HL-60/S4 (cell line): ENCODE results near the gene TMEM134.

Experiments used
- in situ Hi-C: fragments of 300-500 bp; cut with MboI; formaldehyde crosslinking; loops from 2 replicates; pipeline ENCODE4 v1.14.3; 2022; ENCODE audit warnings: low sequenced_read_pairs

TMEM134 gene

DNA sequence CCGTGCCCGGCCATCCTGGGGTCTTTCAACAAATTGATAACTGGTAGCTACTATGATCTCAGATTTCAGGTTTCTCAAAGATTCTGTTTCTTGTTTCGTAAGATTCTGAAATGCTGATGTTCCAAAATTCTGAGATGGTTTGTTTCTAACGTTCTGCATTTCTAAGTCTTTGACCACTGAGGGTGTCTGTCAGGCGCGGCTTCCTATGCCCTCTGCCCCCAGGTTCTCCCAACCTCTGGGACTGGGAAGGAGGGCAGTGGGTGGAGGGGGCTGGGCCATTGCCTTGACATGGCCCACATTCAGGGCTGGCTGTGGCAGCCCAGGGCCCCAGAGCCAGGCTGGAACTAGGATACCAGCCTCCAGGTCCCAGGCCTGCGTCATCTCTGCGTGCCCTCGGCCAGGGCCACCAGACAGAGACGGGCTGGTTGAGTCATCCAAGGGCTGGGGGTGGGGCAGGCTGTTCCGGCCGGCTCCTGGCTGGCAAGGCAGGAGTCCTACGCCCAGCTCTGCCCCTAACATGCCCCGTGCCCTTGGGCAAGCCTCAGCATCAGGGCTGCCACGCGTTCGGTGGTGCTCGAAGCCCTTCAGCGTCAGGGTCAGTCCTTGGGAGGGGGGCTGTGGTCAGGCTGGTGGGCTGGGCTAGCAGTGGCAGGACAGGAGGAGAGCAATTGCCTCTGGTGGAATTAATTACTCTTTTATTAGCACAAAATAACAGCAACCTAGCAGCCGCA lies 5.2 kb downstream of the TMEM134 start:
- in situ Hi-C loops, result no loop called here

DNA sequence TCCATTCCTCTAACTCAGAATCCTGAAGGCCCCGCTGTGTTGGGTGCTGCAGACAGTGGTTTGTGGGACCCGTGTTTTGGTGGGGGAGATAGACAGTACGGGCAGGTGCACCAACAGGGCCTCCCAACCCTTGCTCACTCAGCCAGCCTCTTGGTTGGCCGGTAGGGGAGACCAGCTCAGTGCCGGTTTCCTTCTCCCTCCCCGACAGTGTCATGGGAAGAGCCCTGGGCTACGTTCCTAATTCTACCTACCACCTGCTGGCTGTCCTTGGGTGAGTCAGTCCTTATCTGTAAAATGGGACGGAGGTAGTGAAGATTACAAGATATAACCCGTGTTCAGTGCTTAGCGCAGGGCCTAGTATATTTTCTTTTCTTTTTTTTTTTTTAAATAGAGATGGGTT lies 5.9 kb downstream of the TMEM134 start:
- in situ Hi-C loops, result no loop called here

DNA sequence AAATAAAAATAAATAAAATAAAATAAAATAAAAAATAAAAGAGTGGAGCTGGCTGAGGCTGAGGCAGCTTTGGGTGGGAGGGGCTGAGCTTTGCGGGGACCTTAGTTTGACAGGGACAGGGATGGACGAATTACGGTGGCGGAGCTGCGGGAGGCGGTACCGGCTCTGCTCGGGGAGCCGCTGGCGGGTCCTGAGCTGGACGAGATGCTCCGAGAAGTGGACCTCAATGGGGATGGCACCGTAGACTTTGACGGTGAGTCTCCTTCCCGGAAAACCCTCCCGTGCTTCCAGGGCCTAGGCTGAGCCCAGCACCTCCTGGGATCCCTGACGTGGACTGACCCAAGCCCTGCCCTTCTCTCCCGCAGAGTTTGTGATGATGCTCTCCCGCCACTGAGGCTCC lies 10.8 kb downstream of the TMEM134 start:
- in situ Hi-C loops, result no loop called here

DNA sequence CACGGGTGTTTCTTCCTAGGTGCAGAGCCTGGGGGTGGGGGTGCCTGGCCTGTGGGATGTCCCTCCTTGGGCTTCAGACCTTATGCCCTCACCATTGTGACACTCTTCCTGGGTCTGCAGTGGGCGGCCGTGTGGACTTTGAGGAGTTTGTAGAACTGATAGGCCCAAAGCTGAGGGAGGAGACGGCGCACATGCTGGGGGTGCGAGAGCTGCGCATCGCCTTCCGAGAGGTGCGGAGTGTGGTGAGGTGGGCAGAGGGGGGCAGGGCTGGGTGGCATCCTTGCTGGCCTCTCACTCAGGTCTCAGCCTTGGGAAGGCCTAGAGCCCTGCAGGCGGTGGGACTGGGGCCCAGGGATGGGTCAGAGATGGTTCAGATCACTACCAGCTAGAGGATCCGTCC lies 11.6 kb downstream of the TMEM134 start:
- in situ Hi-C loops, result no loop called here

DNA sequence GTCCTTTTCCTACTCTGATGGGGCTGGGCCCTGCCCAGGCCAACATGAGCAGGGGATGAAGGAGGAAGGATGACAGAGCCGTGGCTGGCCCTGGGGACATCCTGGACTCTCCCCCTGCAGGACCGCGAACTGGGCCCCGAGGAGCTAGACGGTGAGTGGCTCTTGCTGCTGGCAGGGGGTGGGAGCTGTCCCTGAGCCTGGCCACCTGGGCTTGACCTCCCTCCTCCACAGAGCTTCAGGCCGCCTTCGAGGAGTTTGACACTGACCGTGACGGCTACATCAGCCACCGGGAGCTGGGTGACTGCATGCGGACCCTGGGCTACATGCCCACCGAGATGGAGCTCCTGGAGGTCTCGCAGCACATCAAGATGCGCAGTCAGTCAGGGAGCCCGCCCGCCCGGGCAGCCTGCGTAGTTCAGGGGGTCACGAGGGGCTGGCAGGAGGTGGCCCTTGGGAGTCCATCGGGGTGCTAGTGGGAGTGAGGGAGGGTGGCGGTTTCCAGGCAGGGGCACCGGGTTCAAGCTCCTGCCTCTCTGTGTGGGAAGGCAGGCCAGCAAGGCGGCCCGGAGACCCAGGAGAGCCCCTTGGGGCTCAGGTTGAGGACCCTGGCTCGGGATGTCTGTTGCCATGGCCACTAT lies 12.9 kb downstream of the TMEM134 start:
- in situ Hi-C loops, result no loop called here

DNA sequence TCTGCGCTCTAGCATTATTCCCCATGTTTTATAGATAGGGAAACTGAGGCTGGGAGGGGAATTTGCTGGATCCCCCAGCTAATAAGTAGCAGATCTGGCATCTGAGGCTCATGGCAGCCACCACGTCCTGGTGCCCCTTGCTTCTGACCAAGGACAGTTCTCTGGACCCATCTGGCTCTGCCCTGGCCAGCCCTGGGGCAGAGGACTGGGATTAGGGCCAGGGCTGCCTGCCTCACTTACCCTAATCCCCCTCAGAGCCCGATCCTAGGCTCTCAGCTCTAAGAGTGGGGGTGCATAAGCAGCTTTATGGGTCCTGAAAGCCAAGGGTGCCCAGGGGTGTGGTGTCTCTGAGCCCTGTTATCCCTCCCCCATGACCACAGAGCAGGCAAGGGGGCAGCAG lies 14.0 kb downstream of the TMEM134 start, which contains the start of gene CABP4:
TSS of gene CABP4 (plus strand) at position 301 of the 400 bp plus-strand sequence. CDS start at position 371, 70 bp downstream.
- in situ Hi-C loops, result no loop called here

GRCh38 chr11:67453816-67454732 lies 15.0 kb downstream of the TMEM134 start:
- in situ Hi-C loops, result no loop called here

GRCh38 chr11:67452141-67452952 lies 16.7 kb downstream of the TMEM134 start, which contains the start of gene GPR152:
GPR152 (minus strand) TSS chr11:67452729; CDS start chr11:67452724, 5 bp downstream.
- in situ Hi-C loops, result no loop called here

DNA sequence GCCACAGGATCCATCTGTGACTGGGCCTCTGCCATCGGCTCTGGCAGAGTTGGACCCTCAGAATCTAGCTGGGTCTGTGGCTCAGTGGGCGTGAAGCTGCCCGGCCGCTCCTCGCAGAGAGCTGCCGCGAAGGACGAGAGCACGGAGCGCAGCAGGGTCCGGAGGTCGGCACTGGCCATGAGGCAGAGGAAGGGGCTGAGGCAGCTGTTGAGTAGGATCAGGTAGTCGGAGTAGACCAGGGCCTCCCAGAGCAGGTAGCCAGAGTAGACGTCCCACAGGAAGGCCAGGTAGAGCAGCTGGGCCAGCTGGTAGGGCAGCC lies 17.4 kb downstream of the TMEM134 start:
- in situ Hi-C loops, result no loop called here

DNA sequence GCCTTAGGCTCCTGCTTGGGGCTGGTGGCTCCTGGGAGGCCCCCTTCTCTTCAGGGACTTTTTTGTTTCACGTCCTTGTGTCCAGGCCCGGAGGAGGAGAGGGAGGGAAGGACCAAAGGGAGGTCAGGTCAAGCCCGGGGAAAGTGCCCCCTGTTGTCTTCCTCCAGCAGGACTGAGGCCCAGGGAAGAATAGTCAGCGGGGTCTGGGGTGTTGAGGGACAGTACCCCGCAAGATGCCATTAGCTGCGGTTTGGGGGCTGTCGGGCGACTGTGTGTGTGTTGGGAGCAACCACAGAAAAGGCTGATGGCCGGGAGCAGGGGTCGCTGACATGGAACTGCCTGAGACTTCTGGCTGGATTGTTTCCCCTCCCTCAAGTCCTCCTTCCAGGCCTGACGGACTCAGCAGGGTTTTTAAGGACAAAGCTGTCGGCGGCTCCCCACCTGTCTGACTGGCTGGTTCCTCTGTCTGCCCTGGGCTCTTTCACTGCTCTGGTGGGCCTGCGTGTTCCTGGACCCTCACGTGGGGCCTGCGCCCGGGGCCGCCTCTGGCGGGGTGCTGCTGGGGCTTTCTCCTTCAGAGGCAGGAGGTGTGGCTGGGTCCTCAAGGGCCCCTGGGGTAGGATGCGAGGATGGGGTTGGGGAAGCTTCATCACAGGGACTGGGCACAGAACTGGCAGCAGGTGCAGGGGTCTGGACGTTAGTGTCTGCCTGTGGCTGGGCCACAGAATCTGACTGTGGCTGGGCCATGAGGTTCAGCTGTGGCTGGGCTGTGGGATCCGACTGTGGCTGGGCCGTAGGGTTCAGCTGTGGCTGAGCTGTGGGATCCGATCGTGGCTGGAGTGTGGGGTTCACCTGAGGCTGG lies 18.0 kb downstream of the TMEM134 start:
- in situ Hi-C loops, result no loop called here

GRCh38 chr11:67449116-67449844 lies 19.8 kb downstream of the TMEM134 start:
- in situ Hi-C loops, result no loop called here

GRCh38 chr11:67448220-67448609 lies 20.8 kb downstream of the TMEM134 start:
- in situ Hi-C loops, result no loop called here

DNA sequence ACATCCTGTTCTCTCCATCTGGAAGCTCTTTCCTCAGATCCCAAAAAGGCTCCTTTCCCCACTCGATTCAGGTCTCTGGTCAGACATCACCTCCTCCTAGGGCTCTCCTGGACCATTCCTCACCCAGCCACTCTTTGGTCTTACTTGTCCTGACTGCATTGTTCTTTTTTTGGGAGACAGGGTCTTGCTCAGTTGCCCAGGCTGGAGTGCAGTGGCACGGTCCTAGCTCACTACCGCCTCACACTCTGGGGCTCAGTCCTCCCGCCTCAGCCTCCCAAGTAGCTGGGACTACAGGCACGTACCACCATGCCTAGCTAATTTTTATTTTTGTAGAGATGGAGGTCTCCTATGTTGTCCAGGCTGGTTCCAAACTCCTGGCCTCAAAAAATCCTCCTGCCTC lies 23.5 kb downstream of the TMEM134 start:
- in situ Hi-C loops, result no loop called here

- in situ Hi-C loops, result no loop called here
Observed at GRCh38 chr11:67442504-67443404, 26.3 kb downstream of the TMEM134 start.

GRCh38 chr11:67441731-67442351 lies 27.2 kb downstream of the TMEM134 start:
- in situ Hi-C loops, result no loop called here

- in situ Hi-C loops, result no loop called here
Observed at GRCh38 chr11:67441098-67441563, 27.9 kb downstream of the TMEM134 start.
